NCI-H2029 treated with DMSO at 0.1 percent for 48 hours (cell line): ENCODE measurements around the gene RCC1.
A peak's percentile ranks its signal among the peaks of the same experiment; 100 is the strongest.
"Not testable (repeated sequence)": the region's sequence is repeated elsewhere in the genome, so short reads cannot be mapped to it uniquely, and the experiment has no call there.

Experiments used
- DNase-seq: peaks from one replicate; lab custom pipeline; 2025; lab: John Stamatoyannopoulos, UW

The RCC1 gene, protein sequence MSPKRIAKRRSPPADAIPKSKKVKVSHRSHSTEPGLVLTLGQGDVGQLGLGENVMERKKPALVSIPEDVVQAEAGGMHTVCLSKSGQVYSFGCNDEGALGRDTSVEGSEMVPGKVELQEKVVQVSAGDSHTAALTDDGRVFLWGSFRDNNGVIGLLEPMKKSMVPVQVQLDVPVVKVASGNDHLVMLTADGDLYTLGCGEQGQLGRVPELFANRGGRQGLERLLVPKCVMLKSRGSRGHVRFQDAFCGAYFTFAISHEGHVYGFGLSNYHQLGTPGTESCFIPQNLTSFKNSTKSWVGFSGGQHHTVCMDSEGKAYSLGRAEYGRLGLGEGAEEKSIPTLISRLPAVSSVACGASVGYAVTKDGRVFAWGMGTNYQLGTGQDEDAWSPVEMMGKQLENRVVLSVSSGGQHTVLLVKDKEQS

DNA sequence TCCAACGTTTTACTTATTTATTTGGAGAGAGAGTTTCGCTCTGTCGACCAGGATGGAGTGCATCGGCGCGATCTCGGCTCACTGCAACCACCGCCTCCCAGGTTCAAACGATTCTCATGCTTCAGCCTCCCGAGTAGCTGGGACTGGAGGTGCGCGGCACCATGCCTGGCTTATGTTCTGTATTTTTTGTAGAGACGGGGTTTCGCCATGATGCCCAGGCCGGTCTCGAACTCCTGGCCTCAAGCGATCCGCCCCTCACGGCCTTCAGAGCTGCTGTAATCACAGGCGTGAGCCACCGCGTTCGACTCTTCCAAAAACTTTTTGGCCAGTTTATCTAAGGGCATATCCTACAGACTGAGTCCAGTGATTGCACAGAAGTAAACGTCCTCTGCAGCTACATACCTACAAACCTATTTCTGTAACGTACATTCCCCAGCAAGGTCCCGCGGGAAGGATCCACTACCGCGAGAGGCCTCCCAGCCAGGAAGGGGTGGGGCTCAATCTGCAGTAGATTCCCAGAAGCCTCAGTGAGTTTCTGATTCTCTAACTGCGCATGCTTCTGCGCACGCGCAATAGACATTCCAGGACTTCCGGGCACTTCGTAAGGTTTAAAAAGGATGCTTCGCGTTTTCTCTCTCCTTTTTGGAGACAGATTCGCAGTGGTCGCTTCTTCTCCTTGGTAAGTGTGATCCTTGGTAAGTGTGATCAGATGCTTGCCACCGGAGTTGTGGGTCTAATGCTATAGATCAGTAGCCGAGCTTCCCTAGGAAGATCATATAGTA lies at the start of gene RCC1:
RCC1 (plus strand) TSS at position 638 of the 782 bp plus-strand sequence. CDS start 23,824 bp downstream, outside the sequence.
- peak; percentile 81 for DNase-seq

DNA sequence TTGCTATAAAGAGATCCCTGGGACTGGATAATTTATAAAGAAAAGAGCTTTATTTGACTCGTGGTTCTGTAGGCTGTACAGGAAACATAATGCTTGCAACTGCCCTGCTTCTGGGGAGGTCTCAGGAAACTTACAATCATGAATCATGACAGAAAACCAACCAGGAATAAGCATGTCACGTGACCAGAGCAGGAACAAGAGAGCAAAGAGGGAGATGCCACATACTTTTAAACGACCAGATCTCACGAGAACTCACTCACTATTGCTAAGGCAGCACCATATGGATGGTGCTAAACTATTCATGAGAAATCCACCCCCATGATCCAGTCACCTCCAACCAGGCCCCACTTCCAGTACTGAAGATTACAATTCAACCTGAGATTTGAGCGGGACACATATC lies 49.8 kb upstream of the RCC1 start:
- no peak for DNase-seq

DNA sequence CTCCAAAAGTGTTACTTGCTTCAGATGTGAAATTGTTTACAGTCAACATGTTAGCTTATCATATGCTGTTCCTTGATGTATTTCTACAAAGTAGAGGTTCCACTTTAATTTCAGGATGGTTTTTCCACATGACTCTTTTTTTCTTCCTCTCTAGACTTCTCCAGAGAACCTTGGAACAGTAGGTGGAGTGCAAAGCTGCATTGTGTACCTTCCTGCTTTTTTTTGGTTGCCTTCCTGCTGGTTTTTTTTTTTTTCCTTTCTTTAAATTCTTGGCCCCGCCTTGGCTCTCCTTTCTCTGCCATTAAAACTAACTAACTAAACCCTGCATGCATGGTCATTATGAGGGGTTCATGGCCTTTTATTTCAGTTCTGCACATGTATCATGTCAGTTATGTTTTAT lies 48.2 kb upstream of the RCC1 start:
- DNase-seq, result no peak

DNA sequence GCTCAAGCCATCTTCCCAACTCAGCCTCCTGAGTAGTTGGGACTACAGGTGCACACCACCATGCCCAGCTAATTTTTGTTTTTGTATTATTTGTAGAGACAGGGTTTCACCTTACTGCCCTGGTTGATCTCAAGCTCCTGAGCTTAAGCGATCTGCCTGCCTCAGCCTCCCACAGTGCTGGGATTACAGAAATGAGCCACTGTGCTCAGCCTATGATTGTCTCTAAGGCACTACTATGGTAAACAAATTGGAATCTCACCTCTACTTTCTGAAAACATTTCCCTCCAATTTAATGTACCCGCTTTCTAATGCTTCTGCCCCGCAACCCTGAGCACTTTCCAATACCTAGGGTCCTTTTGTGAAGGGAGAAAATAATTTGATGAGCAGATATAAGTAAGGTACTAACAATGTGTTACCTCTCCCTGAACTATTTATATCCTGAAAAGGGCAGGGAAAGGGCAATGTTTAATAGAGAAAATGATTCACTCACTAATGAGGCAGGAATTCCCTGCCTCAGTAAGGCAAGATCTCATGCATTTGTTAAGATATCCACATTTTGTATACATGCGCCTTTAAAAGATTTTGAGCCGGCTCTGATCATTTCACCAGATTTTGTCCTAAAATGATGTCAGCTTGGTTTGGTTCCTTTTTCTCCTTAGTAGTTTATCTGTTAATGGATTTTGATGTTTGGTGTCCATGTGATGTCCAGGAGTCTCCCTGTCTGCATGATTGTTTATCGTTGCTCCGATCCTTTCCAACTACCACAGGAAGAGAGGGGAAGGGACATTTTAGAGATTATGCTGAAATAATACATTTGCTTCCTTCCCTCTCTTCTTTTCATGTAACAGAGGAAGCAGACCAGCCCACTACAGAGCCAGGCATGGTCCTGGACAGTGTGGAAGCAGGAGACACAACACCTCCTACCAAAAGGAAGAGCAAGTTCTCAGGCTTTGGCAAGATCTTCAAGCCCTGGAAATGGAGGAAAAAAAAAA lies 47.3 kb upstream of the RCC1 start:
- no peak for DNase-seq

DNA sequence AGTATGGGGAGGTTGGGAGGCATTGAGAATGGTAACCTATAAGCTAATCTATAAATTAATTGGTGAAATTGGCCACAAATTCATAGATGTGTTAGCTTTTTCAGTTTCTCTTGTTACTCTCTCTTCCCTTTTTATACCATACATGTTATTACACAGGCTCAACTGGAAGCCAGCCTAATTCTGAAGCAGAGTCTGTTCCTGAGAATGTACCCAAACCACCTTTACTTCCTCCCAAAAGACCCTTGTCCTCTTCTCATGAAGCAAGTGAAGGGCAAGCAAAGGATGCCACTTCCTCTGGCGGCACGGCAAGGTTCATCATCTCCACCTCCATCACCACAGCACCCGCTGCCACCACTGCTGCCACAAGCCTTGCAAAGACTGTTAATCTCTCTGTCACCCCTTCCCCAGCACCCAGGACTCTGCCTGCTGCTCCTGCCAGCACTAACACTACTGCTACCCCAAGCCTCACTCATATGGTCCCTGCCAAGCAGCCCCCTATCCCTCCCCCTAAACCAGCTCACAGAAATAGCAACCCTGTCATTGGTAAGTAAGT lies 39.5 kb upstream of the RCC1 start:
- no peak for DNase-seq

DNA sequence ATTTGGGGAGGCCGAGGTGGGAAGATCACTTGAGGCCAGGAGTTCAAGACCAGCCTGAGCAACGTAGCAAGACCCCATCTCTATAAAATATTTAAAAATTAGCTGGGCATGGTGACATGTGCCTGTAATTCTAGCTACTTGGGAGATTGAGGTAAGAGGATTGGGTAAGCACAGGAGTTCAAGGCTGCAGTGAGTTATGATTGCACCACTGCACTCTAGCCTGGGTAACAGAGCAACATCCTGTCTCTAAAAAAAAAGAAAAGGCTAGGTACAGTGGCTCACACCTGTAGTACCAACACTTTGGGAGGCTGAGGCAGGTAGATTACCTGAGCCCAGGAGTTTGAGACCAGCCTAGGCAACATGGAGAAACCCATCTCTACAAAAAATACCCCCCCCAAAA lies 35.7 kb upstream of the RCC1 start:
- no peak for DNase-seq

DNA sequence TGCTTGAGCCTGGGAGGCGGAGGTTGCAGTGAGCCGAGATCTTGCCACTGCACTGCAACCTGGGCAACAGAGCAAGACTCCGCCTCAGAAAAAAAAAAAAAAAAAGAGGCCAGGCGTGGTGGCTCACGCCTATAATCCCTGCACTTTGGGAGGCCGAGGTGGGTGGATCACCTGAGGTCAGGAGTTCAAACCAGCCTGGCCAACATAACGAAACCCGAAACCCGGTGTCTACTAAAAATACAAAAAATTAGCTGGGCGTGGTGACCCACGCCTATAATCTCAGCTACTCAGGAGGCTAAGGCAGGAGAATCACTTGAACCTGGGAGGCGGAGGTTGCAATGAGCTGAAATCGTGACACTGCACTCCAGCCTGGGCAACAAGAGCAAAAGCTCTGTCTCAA lies 26.3 kb upstream of the RCC1 start:
- DNase-seq, result not testable (repeated sequence)

DNA sequence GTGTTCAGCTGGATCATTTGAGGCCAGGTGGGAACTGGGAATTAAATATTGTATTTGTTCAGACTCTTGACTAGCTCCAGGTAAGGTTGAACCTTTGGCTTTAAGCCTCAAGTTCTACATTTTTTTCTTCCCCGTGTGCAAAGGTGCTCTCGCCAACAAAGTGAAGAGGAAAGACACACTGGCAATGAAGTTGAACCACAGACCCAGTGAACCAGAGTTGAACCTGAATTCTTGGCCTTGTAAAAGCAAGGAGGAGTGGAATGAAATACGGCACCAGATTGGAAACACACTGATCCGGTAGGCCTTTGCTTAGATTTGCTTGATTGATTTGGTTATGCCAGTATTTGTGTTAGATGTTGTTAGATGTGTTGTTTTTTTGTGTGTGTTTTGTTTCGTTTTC lies 25.5 kb upstream of the RCC1 start:
- DNase-seq, result no peak

DNA sequence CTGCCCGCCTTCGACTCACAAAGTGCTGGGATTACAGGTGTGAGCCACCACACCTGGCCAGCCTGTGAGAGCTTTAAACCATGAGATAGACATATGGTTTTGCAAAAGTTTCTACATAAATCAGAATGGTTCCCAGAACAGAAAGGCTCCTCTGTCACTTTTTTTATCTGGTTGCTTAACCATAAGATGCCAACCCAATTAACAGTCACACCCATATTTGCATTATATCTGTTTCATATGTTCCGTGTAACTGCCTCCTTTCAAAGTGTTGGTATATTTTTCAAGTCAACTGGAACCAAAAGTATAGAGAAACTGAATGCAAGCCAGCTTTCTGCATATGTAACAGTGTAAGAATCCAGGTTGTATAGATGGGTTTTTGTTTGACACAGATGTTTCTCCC lies 23.7 kb upstream of the RCC1 start:
- DNase-seq, result no peak

DNA sequence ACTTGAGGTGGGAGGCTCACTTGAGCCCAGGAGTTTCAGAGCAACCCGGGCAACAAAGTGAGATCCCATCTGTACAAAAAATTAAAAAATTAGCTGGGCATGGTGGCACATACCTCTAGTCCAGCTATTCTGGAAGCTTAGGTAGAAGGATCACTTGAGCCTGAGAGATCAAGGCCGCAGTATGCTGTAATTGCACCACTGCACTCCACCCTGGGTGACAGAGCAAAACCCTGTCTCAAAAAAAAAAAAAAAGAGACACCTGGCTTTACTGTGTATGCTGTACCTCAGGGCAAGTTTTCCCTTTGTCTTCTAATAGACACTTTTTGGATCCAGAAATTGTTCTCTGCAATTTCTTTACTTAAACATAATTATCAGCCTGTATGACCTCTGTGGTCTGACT lies 23.1 kb upstream of the RCC1 start:
- no peak for DNase-seq

DNA sequence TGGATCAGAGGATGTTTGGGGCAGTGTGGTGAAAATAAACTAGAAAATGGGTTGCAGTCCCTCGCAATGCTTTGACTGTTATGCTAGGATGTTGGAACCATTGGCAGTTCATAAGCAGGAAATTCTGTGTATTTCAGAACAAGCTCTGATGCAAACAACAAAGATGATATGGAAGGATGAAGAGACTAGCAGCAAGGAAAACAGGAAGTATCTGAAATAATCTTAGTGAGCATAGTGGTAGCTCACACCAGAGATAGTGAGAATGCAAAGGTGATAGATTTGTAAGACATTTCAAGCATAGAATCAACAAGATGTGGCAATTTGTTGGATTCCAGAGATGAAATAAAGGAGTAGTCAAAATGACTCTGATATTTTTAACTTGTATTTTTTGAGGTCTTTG lies 11.1 kb upstream of the RCC1 start:
- DNase-seq, result no peak

DNA sequence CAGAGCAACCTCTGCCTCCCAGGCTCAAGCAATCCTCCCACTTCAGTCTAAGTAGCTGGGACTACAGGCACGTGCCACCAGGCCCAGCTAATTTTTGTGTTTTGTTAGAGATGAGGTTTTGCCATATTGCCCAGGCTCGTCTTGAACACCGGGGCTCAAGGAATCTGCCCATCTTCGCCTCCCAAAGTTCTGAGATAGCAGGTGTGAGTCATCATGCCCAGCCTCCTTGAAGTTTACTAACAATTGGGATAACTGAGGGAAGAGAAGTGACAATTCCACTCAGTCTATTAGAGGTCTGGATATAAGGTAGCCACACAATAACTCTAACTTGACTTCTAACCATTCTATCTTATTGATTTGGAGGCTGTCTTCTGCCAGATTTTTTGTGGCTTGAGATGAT lies 6.3 kb upstream of the RCC1 start:
- DNase-seq, result no peak

DNA sequence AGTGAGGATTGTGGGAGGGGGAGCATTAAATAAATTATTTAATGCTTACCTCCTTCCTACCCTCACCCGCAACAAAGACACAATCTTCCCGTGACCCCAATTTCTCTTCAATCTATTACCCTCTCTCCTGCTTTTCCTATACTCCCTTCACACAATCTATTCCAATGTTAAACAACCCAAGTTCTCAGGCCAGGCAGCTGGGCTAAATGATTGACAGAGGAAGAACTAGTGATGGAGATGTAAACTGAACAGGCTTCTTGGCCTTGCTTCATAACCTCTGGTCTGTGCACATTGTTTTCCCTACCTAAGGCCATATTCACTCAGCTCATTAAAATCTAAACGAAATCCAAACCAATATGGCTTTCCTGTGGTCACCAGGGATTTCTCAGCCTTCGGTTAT lies 3.9 kb upstream of the RCC1 start:
- no peak for DNase-seq

DNA sequence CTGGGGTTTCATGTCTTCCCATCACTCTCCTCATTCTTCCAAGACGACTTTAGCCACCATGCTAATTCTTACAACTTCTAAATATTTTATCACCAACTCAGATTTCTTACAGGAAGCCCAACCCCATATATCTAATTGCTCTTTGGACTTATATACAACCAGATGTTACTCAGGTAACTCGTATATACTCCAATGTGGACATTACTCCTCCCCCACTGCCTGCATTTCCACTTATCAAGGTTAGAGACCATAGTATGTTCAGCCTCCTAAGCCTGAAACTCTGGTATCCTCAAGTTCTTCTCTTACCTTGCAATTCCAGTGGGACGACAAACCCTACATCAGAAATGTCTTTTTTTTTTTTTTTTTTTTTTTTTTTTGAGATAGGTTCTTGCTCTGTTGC lies 2.7 kb upstream of the RCC1 start:
- DNase-seq, result no peak

DNA sequence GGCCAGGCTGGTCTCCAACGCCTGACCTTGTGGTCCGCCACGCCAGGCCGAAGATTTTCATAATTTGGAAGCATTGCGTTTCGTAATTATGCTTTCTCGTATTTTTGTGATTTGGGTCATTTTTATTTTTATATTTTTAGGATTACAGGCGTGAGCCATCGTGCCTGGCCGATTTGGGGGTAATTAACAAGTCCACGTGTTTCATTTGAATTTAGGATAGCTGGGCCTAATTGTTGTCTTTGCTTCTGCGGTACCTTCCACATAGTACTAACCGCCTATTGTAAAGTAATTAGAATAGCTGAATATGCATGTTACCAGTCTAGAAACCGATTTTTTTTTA lies 1.0 kb downstream of the RCC1 start:
- no peak for DNase-seq

DNA sequence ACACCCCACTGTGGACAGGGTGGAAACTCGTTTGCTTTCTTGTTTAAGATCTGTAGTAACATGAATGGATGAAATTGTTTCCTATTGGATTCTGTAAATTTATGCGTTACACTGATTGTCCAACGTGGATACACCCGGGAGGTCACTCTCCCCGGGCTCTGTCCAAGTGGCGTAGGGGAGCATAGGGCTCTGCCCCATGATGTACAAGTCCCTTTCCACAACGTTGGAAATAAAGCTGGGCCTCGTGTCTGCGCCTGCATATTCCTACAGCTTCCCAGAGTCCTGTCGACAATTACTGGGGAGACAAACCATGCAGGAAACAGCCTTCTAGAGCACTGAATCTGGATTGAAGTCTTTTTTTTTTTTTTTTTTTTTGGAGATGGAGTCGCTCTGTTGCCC lies 1.4 kb downstream of the RCC1 start:
- no peak for DNase-seq

DNA sequence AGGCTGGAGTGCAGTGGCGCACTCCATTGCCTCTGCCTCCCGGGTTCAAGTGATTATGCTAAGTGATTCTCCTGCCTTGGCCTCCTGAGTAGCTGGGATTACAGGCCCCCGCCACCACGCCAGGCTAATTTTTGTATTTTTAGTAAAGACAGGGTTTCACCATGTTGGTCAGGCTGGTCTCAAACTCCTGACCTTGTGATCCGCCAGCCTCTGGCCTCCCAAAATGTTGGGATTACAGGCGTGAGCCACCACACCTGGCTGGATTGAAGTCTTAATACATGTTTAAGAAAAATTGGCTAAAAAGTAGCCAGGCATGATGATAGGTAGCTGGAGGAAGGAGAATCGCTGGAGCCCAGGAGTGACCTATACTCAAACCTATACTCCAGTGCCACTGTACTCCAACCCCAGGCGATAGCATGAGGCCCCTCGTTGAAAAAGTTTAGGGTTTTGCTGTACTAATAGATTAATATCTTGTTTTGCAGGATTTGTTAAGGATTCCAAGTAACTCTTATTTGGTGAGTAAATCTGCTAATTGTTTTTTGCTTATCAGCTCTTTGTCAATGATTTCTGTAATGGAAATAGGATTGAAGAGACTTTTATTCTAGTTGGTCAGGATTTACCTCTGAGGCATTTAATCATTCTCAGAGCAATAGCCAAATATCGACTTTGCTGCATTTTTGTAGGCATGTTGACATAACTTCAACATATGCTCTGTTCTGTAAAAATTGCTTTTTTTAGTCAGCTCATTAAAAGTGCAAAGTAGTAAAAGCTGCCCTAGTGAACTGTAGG lies 2.0 kb downstream of the RCC1 start:
- no peak for DNase-seq

DNA sequence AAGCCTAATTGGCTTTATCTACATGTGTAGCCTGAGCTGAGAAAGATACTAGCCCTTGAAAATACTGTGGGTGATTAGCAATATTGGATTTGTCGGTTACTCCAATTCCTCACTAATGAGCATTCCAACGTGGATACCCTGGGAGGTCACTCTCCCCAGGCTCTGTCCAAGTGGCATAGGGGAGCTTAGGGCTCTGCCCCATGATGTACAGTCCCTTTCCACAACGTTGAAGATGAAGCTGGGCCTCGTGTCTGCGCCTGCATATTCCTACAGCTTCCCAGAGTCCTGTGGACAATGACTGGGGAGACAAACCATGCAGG lies 2.6 kb downstream of the RCC1 start:
- DNase-seq, result no peak

DNA sequence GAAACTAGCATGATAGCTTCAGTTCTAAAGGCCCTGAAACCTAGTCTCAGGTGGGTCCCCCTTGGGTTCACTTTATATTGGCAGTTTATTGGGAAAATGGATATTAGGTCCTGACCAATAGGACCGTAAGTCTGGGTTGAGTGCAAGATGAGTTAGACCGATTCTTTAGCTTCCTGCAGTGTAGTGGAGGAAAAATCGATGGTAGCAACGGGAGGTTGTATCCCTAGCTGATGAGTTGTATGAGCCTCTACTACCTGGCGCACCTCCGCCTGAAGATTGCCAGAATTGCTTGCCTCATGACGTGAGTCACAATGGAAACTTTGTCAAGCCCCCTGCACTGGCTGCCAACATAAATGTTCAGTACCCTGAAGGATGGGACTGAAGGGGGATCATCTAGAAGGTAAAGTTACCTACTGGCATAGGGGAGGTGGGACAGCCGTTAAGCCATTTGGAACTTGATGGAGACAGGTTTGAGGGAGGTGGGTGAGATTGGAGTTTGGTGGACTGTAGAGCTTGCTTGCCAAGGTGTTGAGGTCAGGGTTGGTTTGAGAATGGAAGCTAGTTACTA lies 3.9 kb downstream of the RCC1 start:
- DNase-seq, result no peak

DNA sequence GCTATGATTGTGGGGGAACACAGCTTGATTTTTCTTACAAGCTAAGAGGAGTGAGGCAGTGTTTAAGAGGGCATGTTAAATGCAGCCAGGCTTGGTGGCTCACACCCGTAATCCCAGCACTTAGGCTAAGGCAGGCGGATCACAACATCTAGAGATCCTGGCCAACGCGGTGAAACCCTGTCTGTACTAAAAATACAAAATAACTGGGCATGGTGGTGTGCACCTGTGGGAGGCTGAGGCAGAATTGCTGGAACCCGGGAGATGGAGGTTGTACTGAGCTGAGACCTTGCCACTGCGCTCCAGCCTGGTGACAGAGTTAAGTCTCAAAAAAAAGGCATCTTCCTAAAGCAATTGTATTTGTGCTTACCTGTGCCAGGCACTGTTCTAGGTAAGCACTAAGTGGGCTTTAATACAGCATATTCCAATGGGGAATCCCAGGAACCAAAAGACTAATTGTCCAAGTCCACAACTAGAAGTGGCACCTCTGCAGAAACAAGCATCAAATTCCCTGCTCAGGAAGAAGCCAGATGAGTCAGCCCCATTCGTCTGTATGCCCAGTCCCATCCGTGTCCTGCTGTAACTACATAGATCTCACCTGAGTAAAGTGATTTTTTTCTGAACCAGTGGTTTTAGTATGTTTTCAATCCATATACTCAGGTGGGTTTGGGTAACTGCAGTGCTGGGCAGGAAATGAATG lies 4.6 kb downstream of the RCC1 start:
- DNase-seq, result no peak
